ENCODE data around the gene MARK4.

GRCh38 chr19:45339629-45340028, 88.6 kb downstream of the MARK4 start:
- TF ChIP-seq CTCF (conservative IDR thresholded peaks at IDR 0.05; ENCODE audit: low read depth, low read length) (no peak), EZH2 (IDR thresholded peaks at IDR 0.05; ENCODE audit: borderline replicate concordance, low read depth, low read length, poor library complexity, severe bottlenecking) (no peak)
